Right lung (tissue), 5 donors: ENCODE results near the gene CPSF6. TPM values are rescaled to one million over a fixed set of nuclear protein-coding genes. Genes with fewer than 3 reads are reported as not detected.
"Not testable (repeated sequence)": the region's sequence is repeated elsewhere in the genome, so short reads cannot be mapped to it uniquely, and the experiment has no call there.

Experiments
- DNase-seq, 2 donors: peaks; one replicate each; pipeline ENCODE4 v3.0.0-alpha.2; 2013
- polyA plus RNA-seq, 5 donors: library from polyadenylated mRNA; unstranded; fragments of 120-200 nt; gene quantifications; one replicate each; pipeline versions ENCODE4 v1.2.1 to v1.2.3, GENCODE V29; 2013; ENCODE audit warnings: inconsistent platforms in 1 of 5, low replicate concordance in 1 of 5; ENCODE audit not compliant: insufficient read length in 5 of 5, insufficient read depth in 1 of 5

Gene CPSF6
- polyA plus RNA-seq, 5 donors = 90.8 to 175 (median 154) TPM

DNA sequence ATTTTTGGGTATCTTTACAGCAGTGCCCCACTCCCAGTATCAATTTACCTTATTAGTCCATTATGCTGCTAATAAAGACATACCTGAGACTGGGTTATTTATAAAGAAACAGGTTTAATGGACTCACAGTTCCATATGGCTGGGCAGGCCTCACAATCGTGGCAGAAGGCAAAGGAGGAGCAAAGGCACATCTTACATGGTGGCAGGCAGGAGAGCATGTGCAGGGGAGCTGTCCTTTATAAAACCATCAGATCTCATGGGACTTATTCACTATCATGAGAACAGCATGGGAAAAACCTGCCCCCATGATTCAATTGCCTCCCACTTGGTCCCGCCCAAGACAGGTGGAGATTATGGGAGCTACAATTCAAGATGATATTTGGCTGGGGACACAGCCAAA is 77.9 kb downstream of the CPSF6 start:
- DNase-seq = not testable (repeated sequence)

GRCh38 chr12:69318225-69318624 is 78.9 kb downstream of the CPSF6 start:
- DNase-seq = no peak

- DNase-seq = no peak
Measured at GRCh38 chr12:69321351-69321750, 82.0 kb downstream of the CPSF6 start.

Other genes starting within 250 kb of the CPSF6 start
- gene LYZ, start 108.8 kb downstream of the CPSF6 start, polyA plus RNA-seq = 10 to 100 TPM; 42.0 to 60.9 (median 50.7) TPM
- 10 to 100 TPM; 20.3 to 30.4 (median 22.2) TPM for gene YEATS4, start 120.2 kb downstream of the CPSF6 start, polyA plus RNA-seq
- gene FRS2, start 230.8 kb downstream of the CPSF6 start, polyA plus RNA-seq = 10 to 100 TPM; 32.5 to 60.8 (median 44.6) TPM